Middle frontal gyrus (tissue), 1 donor: ENCODE data around the gene TUBA8.
"Not testable (repeated sequence)": the region's sequence is repeated elsewhere in the genome, so short reads cannot be mapped to it uniquely, and the experiment has no call there.

ENCODE experiments used
- DNase-seq: peaks from one replicate; pipeline ENCODE4 v3.0.0-alpha.2; 2015; ENCODE audit warnings: low spot score; ENCODE audit errors: extremely low spot score

The TUBA8 gene

GRCh38 chr22:18105981-18106380, 4.6 kb upstream of the TUBA8 start:
- not testable (repeated sequence) for DNase-seq

- DNase-seq = not testable (repeated sequence)
Measured at GRCh38 chr22:18106550-18107341, 3.9 kb upstream of the TUBA8 start.

- DNase-seq = no peak
Measured at GRCh38 chr22:18108187-18108586, 2.4 kb upstream of the TUBA8 start.

- no peak for DNase-seq
Measured at GRCh38 chr22:18109410-18110193, 1.0 kb upstream of the TUBA8 start.

GRCh38 chr22:18110954-18111758, 547 bp downstream of the TUBA8 start:
- DNase-seq = no peak

- DNase-seq = no peak
Measured at GRCh38 chr22:18111759-18112330, 1.2 kb downstream of the TUBA8 start.

- DNase-seq = no peak
Measured at GRCh38 chr22:18112440-18112839, 1.8 kb downstream of the TUBA8 start.

GRCh38 chr22:18113680-18114394, 3.2 kb downstream of the TUBA8 start:
- no peak for DNase-seq

- DNase-seq = no peak
Measured at GRCh38 chr22:18114495-18114894, 3.9 kb downstream of the TUBA8 start.

- DNase-seq = no peak
Measured at GRCh38 chr22:18114976-18115652, 4.5 kb downstream of the TUBA8 start.

- no peak for DNase-seq
Measured at GRCh38 chr22:18115906-18116371, 5.3 kb downstream of the TUBA8 start.

- DNase-seq = no peak
Measured at GRCh38 chr22:18116634-18117033, 6.0 kb downstream of the TUBA8 start.

GRCh38 chr22:18118345-18118915, 7.8 kb downstream of the TUBA8 start:
- no peak for DNase-seq

GRCh38 chr22:18119409-18120110, 9.0 kb downstream of the TUBA8 start:
- DNase-seq = no peak

GRCh38 chr22:18120857-18121256, 10.2 kb downstream of the TUBA8 start:
- no peak for DNase-seq

- no peak for DNase-seq
Measured at GRCh38 chr22:18121506-18121905, 10.9 kb downstream of the TUBA8 start.

GRCh38 chr22:18121954-18122554, 11.4 kb downstream of the TUBA8 start:
- DNase-seq = no peak

- not testable (repeated sequence) for DNase-seq
Measured at GRCh38 chr22:18123476-18124025, 12.9 kb downstream of the TUBA8 start.
